ENCODE measurements around the gene SFTPD. TPM values are rescaled to one million over a fixed set of nuclear protein-coding genes. Genes with fewer than 3 reads are reported as not detected.
A peak's percentile ranks its signal among the peaks of the same experiment; 100 is the strongest.

Gene SFTPD
- total and polyA plus RNA-seq, 8 donors = 0.31 to 12.9 (median 0.97) TPM; not detected in 4

- 4 to 12% (median 7%) methylated on average over 11 to 25 of the region's 25 CpGs for WGBS, 5 donors
- no peak for DNase-seq
- H3K9me3 ChIP-seq = no peaks in the 10 kb centered on the region
- peaks cover 0 to 45% (median 14%) of the 10 kb centered on the region in 3 donors for H3K27me3 ChIP-seq
- TF ChIP-seq POLR2AphosphoS5 (IDR thresholded peaks at IDR 0.05) (no peak), POLR2A (IDR thresholded peaks at IDR 0.05) (no peak), CTCF (IDR thresholded peaks at IDR 0.05) (no peak), EP300 (IDR thresholded peaks at IDR 0.05) (no peak)
- no peaks in the 10 kb centered on the region for H3K36me3 ChIP-seq
- peak overlapping the region; percentile 67 to 81 (median 75) for H3K4me3 ChIP-seq
- intact Hi-C loops (cut with DNase I; ENCODE audit: low total_unique reads) = no loop called here
- H3K4me1 ChIP-seq = peaks cover 17 to 27% (median 25%) of the 10 kb centered on the region in 4 donors
- peak overlapping the region; percentile 52 to 89 (median 80) for H3K27ac ChIP-seq
Measured at GRCh38 chr10:79982362-79982800, 33.5 kb upstream of the SFTPD start.

GRCh38 chr10:79981450-79982361, 32.8 kb upstream of the SFTPD start:
- intact Hi-C loops (cut with DNase I; ENCODE audit: low total_unique reads) = no loop called here
- Histone ChIP-seq H3K4me3 (peak overlapping the region; percentile 67 to 81 (median 75)), H3K4me1 (peaks cover 17 to 27% (median 25%) of the 10 kb centered on the region in 4 donors), H3K27ac (peak overlapping the region; percentile 52 to 89 (median 80)), H3K36me3 (no peaks in the 10 kb centered on the region), H3K9me3 (no peaks in the 10 kb centered on the region), H3K27me3 (peaks cover 0 to 43% (median 14%) of the 10 kb centered on the region in 3 donors)
- DNase-seq = peak; percentile 72 to 85
- WGBS, 5 donors = 1 to 2% (median 1%) methylated on average over 51 to 89 of the region's 89 CpGs
- TF ChIP-seq POLR2A (IDR thresholded peaks at IDR 0.05) (no peak), POLR2AphosphoS5 (IDR thresholded peaks at IDR 0.05) (peak in 1 of 3 donors; percentile 40)

- WGBS, 5 donors = 67 to 93% (median 90%) methylated on average over 3 of the region's 3 CpGs
- no peak for TF ChIP-seq EP300 (IDR thresholded peaks at IDR 0.05)
- TF ChIP-seq POLR2A (IDR thresholded peaks at IDR 0.05) = no peak
- no peak for TF ChIP-seq POLR2AphosphoS5 (IDR thresholded peaks at IDR 0.05)
- no peak for TF ChIP-seq CTCF (IDR thresholded peaks at IDR 0.05)
- Histone ChIP-seq H3K4me3 (no peak overlapping the region), H3K27ac (no peak overlapping the region), H3K9me3 (peaks cover 0 to 7% (median under 1%) of the 10 kb centered on the region in 4 donors), H3K4me1 (peaks cover 17 to 27% (median 25%) of the 10 kb centered on the region in 4 donors), H3K36me3 (no peaks in the 10 kb centered on the region), H3K27me3 (peaks cover 0 to 37% (median 11%) of the 10 kb centered on the region in 3 donors)
- DNase-seq = peak in 1 of 2 donors; percentile 9
- intact Hi-C loops (cut with DNase I; ENCODE audit: low total_unique reads) = no loop called here
Measured at GRCh38 chr10:79980711-79981110, 31.8 kb upstream of the SFTPD start.

GRCh38 chr10:79979976-79980687, 31.2 kb upstream of the SFTPD start:
- peaks cover 17 to 27% (median 25%) of the 10 kb centered on the region in 4 donors for H3K4me1 ChIP-seq
- H3K27me3 ChIP-seq = peaks cover 0 to 36% (median 11%) of the 10 kb centered on the region in 3 donors
- 77 to 89% (median 87%) methylated on average over 2 of the region's 2 CpGs for WGBS, 5 donors
- intact Hi-C loops (cut with DNase I; ENCODE audit: low total_unique reads) = no loop called here
- no peak for DNase-seq
- H3K27ac ChIP-seq = peak overlapping the region in 1 of 5 donors; percentile 11
- H3K9me3 ChIP-seq = peaks cover 0 to 9% (median 2%) of the 10 kb centered on the region in 4 donors
- TF ChIP-seq POLR2A (IDR thresholded peaks at IDR 0.05) (no peak), POLR2AphosphoS5 (IDR thresholded peaks at IDR 0.05) (no peak)
- H3K4me3 ChIP-seq = no peak overlapping the region
- H3K36me3 ChIP-seq = no peaks in the 10 kb centered on the region
